ENCODE measurements around the gene CREBBP. TPM values are rescaled to one million over a fixed set of nuclear protein-coding genes. Genes with fewer than 3 reads are reported as not detected.

The CREBBP gene
- total and polyA plus RNA-seq, 2 experiments from 2014 or later = 36.9 to 54.8 TPM

GRCh38 chr16:3725276-3725675, 155.2 kb downstream of the CREBBP start (continued):
- TF ChIP-seq, protein P1, sequence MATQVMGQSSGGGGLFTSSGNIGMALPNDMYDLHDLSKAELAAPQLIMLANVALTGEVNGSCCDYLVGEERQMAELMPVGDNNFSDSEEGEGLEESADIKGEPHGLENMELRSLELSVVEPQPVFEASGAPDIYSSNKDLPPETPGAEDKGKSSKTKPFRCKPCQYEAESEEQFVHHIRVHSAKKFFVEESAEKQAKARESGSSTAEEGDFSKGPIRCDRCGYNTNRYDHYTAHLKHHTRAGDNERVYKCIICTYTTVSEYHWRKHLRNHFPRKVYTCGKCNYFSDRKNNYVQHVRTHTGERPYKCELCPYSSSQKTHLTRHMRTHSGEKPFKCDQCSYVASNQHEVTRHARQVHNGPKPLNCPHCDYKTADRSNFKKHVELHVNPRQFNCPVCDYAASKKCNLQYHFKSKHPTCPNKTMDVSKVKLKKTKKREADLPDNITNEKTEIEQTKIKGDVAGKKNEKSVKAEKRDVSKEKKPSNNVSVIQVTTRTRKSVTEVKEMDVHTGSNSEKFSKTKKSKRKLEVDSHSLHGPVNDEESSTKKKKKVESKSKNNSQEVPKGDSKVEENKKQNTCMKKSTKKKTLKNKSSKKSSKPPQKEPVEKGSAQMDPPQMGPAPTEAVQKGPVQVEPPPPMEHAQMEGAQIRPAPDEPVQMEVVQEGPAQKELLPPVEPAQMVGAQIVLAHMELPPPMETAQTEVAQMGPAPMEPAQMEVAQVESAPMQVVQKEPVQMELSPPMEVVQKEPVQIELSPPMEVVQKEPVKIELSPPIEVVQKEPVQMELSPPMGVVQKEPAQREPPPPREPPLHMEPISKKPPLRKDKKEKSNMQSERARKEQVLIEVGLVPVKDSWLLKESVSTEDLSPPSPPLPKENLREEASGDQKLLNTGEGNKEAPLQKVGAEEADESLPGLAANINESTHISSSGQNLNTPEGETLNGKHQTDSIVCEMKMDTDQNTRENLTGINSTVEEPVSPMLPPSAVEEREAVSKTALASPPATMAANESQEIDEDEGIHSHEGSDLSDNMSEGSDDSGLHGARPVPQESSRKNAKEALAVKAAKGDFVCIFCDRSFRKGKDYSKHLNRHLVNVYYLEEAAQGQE (IDR thresholded peaks at IDR 0.05; ENCODE audit: unreplicated experiment) = no peak
- TF ChIP-seq JUNB (IDR thresholded peaks at IDR 0.05; ENCODE audit: unreplicated experiment) = no peak
- TF ChIP-seq, protein P2, sequence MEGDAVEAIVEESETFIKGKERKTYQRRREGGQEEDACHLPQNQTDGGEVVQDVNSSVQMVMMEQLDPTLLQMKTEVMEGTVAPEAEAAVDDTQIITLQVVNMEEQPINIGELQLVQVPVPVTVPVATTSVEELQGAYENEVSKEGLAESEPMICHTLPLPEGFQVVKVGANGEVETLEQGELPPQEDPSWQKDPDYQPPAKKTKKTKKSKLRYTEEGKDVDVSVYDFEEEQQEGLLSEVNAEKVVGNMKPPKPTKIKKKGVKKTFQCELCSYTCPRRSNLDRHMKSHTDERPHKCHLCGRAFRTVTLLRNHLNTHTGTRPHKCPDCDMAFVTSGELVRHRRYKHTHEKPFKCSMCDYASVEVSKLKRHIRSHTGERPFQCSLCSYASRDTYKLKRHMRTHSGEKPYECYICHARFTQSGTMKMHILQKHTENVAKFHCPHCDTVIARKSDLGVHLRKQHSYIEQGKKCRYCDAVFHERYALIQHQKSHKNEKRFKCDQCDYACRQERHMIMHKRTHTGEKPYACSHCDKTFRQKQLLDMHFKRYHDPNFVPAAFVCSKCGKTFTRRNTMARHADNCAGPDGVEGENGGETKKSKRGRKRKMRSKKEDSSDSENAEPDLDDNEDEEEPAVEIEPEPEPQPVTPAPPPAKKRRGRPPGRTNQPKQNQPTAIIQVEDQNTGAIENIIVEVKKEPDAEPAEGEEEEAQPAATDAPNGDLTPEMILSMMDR (conservative IDR thresholded peaks at IDR 0.05; ENCODE audit: low read depth in 2 of 2) = no peak
- TF ChIP-seq, protein P3, sequence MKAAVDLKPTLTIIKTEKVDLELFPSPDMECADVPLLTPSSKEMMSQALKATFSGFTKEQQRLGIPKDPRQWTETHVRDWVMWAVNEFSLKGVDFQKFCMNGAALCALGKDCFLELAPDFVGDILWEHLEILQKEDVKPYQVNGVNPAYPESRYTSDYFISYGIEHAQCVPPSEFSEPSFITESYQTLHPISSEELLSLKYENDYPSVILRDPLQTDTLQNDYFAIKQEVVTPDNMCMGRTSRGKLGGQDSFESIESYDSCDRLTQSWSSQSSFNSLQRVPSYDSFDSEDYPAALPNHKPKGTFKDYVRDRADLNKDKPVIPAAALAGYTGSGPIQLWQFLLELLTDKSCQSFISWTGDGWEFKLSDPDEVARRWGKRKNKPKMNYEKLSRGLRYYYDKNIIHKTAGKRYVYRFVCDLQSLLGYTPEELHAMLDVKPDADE (IDR thresholded peaks at IDR 0.05) = no peak
- no peak for TF ChIP-seq POLR2AphosphoS5 (IDR thresholded peaks at IDR 0.05; ENCODE audit: low read depth)
- no peak for TF ChIP-seq CREB1 (CRISPR knock-in tag; IDR thresholded peaks at IDR 0.05; ENCODE audit: low read depth)
- no peak for TF ChIP-seq ZNF114 (CRISPR knock-in tag; IDR thresholded peaks at IDR 0.05)
- no peak for TF ChIP-seq EZH2phosphoT487 (IDR thresholded peaks at IDR 0.05; ENCODE audit: unreplicated experiment)
- TF ChIP-seq NANOG (IDR thresholded peaks at IDR 0.05; ENCODE audit: borderline replicate concordance) = no peak

- Histone ChIP-seq H3F3A (replicated peaks; ENCODE audit: low read depth) (0 out of 2 replicates have a peak, but pooled peaks cover 2% of the 10 kb centered on the region), H3K4me1 (ENCODE audit: insufficient read depth) (no peaks in the 10 kb centered on the region), H3K4me3 (no peak overlapping the region), H3K4me2 (no peak overlapping the region), H4K20me1 (replicated peaks; ENCODE audit: insufficient read depth) (no peaks in the 10 kb centered on the region), H3K9me2 (ENCODE audit: insufficient read depth) (no peaks in the 10 kb centered on the region), H3K36me3 (ENCODE audit: insufficient read depth) (no peaks in the 10 kb centered on the region), H2AFZ (no peak overlapping the region), H3K27me3 (ENCODE audit: insufficient read depth) (no peaks in the 10 kb centered on the region), H3K79me2 (replicated peaks; ENCODE audit: insufficient read depth) (no peaks in the 10 kb centered on the region), H3K27ac (ENCODE audit: low read depth) (no peak overlapping the region)
- peaks cover 7% of the 10 kb centered on the region for H3K36me3 Mint-ChIP-seq (ENCODE audit: low read depth)
- H3K4me3 Mint-ChIP-seq = no peak overlapping the region
- ATAC-seq = no peak
- no peaks in the 10 kb centered on the region for H3K9me3 Mint-ChIP-seq
- H3K4me1 Mint-ChIP-seq = peaks cover 4% of the 10 kb centered on the region; the same call in 2 of the 3 replicates
- H3K27me3 Mint-ChIP-seq (ENCODE audit: insufficient read depth, low read depth, poor library complexity) = peaks cover 18% of the 10 kb centered on the region
- no peak overlapping the region for H3K27ac Mint-ChIP-seq
- DNase-seq (ENCODE audit: low spot score) = no peak
- TF ChIP-seq, protein P1 (IDR thresholded peaks at IDR 0.05; ENCODE audit: unreplicated experiment) = no peak
- TF ChIP-seq, protein P3 (IDR thresholded peaks at IDR 0.05) = no peak
- TF ChIP-seq ZNF331 (CRISPR knock-in tag; IDR thresholded peaks at IDR 0.05; ENCODE audit: low read depth) = no peak
- TF ChIP-seq JUNB (IDR thresholded peaks at IDR 0.05; ENCODE audit: unreplicated experiment) = no peak
- TF ChIP-seq STAT1 (IDR thresholded peaks at IDR 0.05; ENCODE audit: unreplicated experiment) = no peak
- no peak for TF ChIP-seq POLR2AphosphoS5 (IDR thresholded peaks at IDR 0.05; ENCODE audit: low read depth)
- TF ChIP-seq ZNF114 (CRISPR knock-in tag; IDR thresholded peaks at IDR 0.05) = no peak
- no peak for TF ChIP-seq NANOG (IDR thresholded peaks at IDR 0.05; ENCODE audit: borderline replicate concordance)
- TF ChIP-seq, protein P2 (conservative IDR thresholded peaks at IDR 0.05; ENCODE audit: low read depth in 2 of 2) = no peak
- no peak for TF ChIP-seq EZH2 (IDR thresholded peaks at IDR 0.05; ENCODE audit: low read depth, unreplicated experiment)
- TF ChIP-seq CREB1 (CRISPR knock-in tag; IDR thresholded peaks at IDR 0.05; ENCODE audit: low read depth) = no peak
Measured at GRCh38 chr16:3722508-3722907, 158.0 kb downstream of the CREBBP start.
